ENCODE results near the gene HAPLN3.

The HAPLN3 gene

DNA sequence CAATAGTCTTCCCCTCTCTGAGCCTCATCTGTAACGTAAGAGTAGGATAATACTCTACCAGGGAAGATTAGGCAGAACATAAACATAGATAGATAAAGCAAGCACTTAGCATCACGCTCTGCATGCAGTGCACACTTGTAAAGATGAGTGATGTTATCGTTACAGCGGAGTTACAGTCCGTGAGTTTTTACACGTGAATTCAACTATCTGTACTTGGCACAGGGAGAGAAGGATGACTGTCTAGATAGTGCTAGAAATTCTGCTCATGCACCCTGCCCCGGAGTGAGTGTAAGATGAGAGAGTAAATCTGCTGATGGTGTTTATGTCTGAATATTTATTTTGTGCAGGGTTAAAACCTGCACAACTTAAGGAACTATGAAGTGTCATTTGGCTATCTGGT, 35.8 kb downstream of the HAPLN3 start:
- Histone ChIP-seq H3K4me3 (ENCODE audit: low read length) (no peak overlapping the region), H3K9me3 (ENCODE audit: low read length) (peaks cover 2% of the 10 kb centered on the region), H3K27me3 (ENCODE audit: insufficient read depth, low read length) (peaks cover 5% of the 10 kb centered on the region), H3K36me3 (ENCODE audit: insufficient read depth, low read length) (no peaks in the 10 kb centered on the region), H2AFZ (ENCODE audit: low read depth, low read length) (no peak overlapping the region), H3K4me1 (ENCODE audit: insufficient read depth, low read length) (no peaks in the 10 kb centered on the region)

DNA sequence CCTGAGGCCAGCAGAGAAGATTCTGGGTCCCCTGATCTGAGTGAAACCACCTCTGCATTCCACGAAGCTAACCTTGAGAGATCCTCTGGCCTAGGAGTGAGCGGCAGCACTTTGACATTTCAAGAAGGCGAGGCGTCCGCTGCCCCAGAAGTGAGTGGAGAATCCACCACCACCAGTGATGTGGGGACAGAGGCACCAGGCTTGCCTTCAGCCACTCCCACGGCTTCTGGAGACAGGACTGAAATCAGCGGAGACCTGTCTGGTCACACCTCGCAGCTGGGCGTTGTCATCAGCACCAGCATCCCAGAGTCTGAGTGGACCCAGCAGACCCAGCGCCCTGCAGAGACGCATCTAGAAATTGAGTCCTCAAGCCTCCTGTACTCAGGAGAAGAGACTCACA, 36.4 kb downstream of the HAPLN3 start:
- Histone ChIP-seq H3K36me3 (ENCODE audit: insufficient read depth, low read length) (no peaks in the 10 kb centered on the region), H2AFZ (ENCODE audit: low read depth, low read length) (no peak overlapping the region), H3K4me1 (ENCODE audit: insufficient read depth, low read length) (no peaks in the 10 kb centered on the region), H3K9me3 (ENCODE audit: low read length) (peaks cover 2% of the 10 kb centered on the region), H3K27me3 (ENCODE audit: insufficient read depth, low read length) (peaks cover 5% of the 10 kb centered on the region), H3K4me3 (ENCODE audit: low read length) (no peak overlapping the region)

DNA sequence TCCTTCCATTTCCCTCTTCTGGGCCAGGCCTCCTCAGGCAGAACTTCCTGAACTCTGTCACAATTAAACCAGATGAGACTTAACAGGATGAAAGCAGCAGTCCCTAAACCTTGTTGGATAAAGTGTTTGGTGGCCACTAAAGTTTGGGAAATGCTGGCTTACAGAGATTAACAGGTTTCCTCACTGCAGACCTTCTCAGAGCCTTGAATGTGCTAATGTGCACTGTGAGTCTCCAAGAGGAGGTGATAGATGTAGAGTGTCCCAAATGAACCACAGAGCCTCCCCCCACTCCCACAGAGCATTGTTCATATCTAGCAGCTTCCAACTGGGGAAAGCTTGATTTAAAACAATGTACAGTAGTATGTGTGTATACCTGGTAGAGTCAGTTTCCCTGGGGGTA, 42.9 kb downstream of the HAPLN3 start:
- no peaks in the 10 kb centered on the region for H3K27me3 ChIP-seq (ENCODE audit: insufficient read depth, low read length)
- no peak overlapping the region for H2AFZ ChIP-seq (ENCODE audit: low read depth, low read length)
- no peak overlapping the region for H3K4me3 ChIP-seq (ENCODE audit: low read length)
- no peaks in the 10 kb centered on the region for H3K36me3 ChIP-seq (ENCODE audit: insufficient read depth, low read length)
- no peaks in the 10 kb centered on the region for H3K4me1 ChIP-seq (ENCODE audit: insufficient read depth, low read length)
- peaks cover 2% of the 10 kb centered on the region for H3K9me3 ChIP-seq (ENCODE audit: low read length)

DNA sequence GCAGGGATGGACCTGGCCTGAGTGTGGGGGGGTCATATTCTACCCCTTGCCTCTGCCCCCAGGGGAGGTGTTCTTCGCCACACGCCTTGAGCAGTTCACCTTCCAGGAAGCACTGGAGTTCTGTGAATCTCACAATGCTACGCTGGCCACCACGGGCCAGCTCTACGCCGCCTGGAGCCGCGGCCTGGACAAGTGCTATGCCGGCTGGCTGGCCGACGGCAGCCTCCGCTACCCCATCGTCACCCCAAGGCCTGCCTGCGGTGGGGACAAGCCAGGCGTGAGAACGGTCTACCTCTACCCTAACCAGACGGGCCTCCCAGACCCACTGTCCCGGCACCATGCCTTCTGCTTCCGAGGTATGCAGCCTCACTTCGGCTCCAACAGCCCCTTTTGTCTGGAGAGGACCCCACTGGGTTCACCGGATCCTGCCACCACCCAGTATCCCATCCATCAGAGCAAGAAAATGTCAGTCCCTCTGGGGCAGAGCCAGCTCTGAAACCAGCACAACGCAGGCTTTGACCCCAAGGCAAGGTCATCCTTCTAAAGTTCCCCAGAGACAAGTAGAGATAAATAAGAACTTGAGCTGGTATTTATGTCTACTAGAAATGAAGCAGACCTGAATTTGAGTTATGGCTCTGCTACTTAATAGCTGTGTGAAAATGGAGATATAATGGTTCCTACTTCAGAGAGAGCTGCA, 45.8 kb downstream of the HAPLN3 start:
- no peaks in the 10 kb centered on the region for H3K9me3 ChIP-seq (ENCODE audit: low read length)

DNA sequence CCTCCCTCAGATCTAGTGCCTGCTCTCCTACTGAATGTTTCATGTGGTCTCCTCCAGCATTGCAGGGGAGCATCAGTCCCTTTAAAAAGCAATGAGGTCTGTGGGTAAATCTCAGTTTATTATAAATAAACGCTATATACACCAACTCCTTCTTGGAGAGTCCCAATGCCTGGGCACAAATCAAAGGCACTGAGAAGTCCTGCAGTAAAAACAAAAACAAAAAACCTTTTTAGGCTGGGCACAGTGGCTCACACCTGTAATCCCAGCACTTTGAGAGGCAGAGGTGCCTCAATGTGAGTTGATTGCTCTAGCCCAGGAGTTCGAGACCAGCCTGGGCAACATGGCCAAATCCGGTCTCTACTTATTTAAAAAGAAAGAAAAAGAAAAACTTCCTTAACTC, 47.1 kb downstream of the HAPLN3 start:
- no peaks in the 10 kb centered on the region for H3K27me3 ChIP-seq (ENCODE audit: insufficient read depth, low read length)
- no peaks in the 10 kb centered on the region for H3K36me3 ChIP-seq (ENCODE audit: insufficient read depth, low read length)
- no peak overlapping the region for H3K4me3 ChIP-seq (ENCODE audit: low read length)
- H3K9me3 ChIP-seq (ENCODE audit: low read length), result no peaks in the 10 kb centered on the region
- no peak overlapping the region for H2AFZ ChIP-seq (ENCODE audit: low read depth, low read length)
- no peaks in the 10 kb centered on the region for H3K4me1 ChIP-seq (ENCODE audit: insufficient read depth, low read length)

More for the DNA sequence above, 45.8 kb downstream of the HAPLN3 start:
- H2AFZ ChIP-seq (ENCODE audit: low read depth, low read length), result no peak overlapping the region
- H3K27me3 ChIP-seq (ENCODE audit: insufficient read depth, low read length), result no peaks in the 10 kb centered on the region
- no peak overlapping the region for H3K4me3 ChIP-seq (ENCODE audit: low read length)
- no peaks in the 10 kb centered on the region for H3K36me3 ChIP-seq (ENCODE audit: insufficient read depth, low read length)
- H3K4me1 ChIP-seq (ENCODE audit: insufficient read depth, low read length), result no peaks in the 10 kb centered on the region

GRCh38 chr15:88847144-88847543, 48.2 kb downstream of the HAPLN3 start:
- no peaks in the 10 kb centered on the region for H3K36me3 ChIP-seq (ENCODE audit: insufficient read depth, low read length)

DNA sequence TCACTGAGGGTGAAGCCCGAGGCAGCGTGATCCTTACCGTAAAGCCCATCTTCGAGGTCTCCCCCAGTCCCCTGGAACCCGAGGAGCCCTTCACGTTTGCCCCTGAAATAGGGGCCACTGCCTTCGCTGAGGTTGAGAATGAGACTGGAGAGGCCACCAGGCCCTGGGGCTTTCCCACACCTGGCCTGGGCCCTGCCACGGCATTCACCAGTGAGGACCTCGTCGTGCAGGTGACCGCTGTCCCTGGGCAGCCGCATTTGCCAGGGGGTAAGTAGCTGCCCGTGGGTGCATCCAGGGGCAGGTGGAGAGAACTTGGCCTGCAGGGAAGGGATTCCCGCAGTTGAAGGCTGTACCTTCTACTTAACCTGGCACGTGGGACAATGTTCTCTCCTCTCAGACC, 49.7 kb downstream of the HAPLN3 start:
- Histone ChIP-seq H3K27me3 (ENCODE audit: insufficient read depth, low read length) (no peaks in the 10 kb centered on the region), H3K4me3 (ENCODE audit: low read length) (no peak overlapping the region), H3K9me3 (ENCODE audit: low read length) (no peaks in the 10 kb centered on the region), H3K4me1 (ENCODE audit: insufficient read depth, low read length) (no peaks in the 10 kb centered on the region), H2AFZ (ENCODE audit: low read depth, low read length) (no peak overlapping the region), H3K36me3 (ENCODE audit: insufficient read depth, low read length) (no peaks in the 10 kb centered on the region)

More at GRCh38 chr15:88847144-88847543, 48.2 kb downstream of the HAPLN3 start:
- Histone ChIP-seq H3K4me1 (ENCODE audit: insufficient read depth, low read length) (no peaks in the 10 kb centered on the region), H3K4me3 (ENCODE audit: low read length) (no peak overlapping the region), H3K9me3 (ENCODE audit: low read length) (no peaks in the 10 kb centered on the region), H3K27me3 (ENCODE audit: insufficient read depth, low read length) (no peaks in the 10 kb centered on the region), H2AFZ (ENCODE audit: low read depth, low read length) (no peak overlapping the region)

- no peaks in the 10 kb centered on the region for H3K36me3 ChIP-seq (ENCODE audit: insufficient read depth, low read length)
- H3K27me3 ChIP-seq (ENCODE audit: insufficient read depth, low read length), result no peaks in the 10 kb centered on the region
- H3K9me3 ChIP-seq (ENCODE audit: low read length), result no peaks in the 10 kb centered on the region
- H3K4me3 ChIP-seq (ENCODE audit: low read length), result no peak overlapping the region
- H3K4me1 ChIP-seq (ENCODE audit: insufficient read depth, low read length), result no peaks in the 10 kb centered on the region
- H2AFZ ChIP-seq (ENCODE audit: low read depth, low read length), result no peak overlapping the region
These were observed 50.5 kb downstream of the HAPLN3 start for GRCh38 chr15:88844749-88845386.

DNA sequence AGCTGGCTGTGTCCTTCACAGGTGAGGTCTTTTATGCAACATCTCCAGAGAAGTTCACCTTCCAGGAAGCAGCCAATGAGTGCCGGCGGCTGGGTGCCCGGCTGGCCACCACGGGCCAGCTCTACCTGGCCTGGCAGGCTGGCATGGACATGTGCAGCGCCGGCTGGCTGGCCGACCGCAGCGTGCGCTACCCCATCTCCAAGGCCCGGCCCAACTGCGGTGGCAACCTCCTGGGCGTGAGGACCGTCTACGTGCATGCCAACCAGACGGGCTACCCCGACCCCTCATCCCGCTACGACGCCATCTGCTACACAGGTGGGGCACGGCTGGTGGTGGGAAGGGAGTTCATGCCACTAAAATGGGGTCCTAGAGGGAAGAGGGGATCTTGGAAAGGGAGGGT, 52.0 kb downstream of the HAPLN3 start:
- Histone ChIP-seq H3K27me3 (ENCODE audit: insufficient read depth, low read length) (no peaks in the 10 kb centered on the region), H3K36me3 (ENCODE audit: insufficient read depth, low read length) (no peaks in the 10 kb centered on the region), H3K4me3 (ENCODE audit: low read length) (no peak overlapping the region), H2AFZ (ENCODE audit: low read depth, low read length) (no peak overlapping the region), H3K4me1 (ENCODE audit: insufficient read depth, low read length) (no peaks in the 10 kb centered on the region), H3K9me3 (ENCODE audit: low read length) (no peaks in the 10 kb centered on the region)

- Histone ChIP-seq H3K4me3 (ENCODE audit: low read length) (no peak overlapping the region), H2AFZ (ENCODE audit: low read depth, low read length) (no peak overlapping the region), H3K9me3 (ENCODE audit: low read length) (no peaks in the 10 kb centered on the region), H3K27me3 (ENCODE audit: insufficient read depth, low read length) (no peaks in the 10 kb centered on the region), H3K4me1 (ENCODE audit: insufficient read depth, low read length) (no peaks in the 10 kb centered on the region), H3K36me3 (ENCODE audit: insufficient read depth, low read length) (no peaks in the 10 kb centered on the region)
These were observed 53.2 kb downstream of the HAPLN3 start for GRCh38 chr15:88842156-88842555.

- Histone ChIP-seq H2AFZ (ENCODE audit: low read depth, low read length) (no peak overlapping the region), H3K9me3 (ENCODE audit: low read length) (no peaks in the 10 kb centered on the region), H3K4me3 (ENCODE audit: low read length) (no peak overlapping the region), H3K27me3 (ENCODE audit: insufficient read depth, low read length) (no peaks in the 10 kb centered on the region), H3K36me3 (ENCODE audit: insufficient read depth, low read length) (no peaks in the 10 kb centered on the region), H3K4me1 (ENCODE audit: insufficient read depth, low read length) (no peaks in the 10 kb centered on the region)
These were observed 54.1 kb downstream of the HAPLN3 start for GRCh38 chr15:88841236-88841635.

GRCh38 chr15:88839961-88840360, 55.4 kb downstream of the HAPLN3 start:
- H2AFZ ChIP-seq (ENCODE audit: low read depth, low read length), result no peak overlapping the region
- H3K27me3 ChIP-seq (ENCODE audit: insufficient read depth, low read length), result no peaks in the 10 kb centered on the region
- no peaks in the 10 kb centered on the region for H3K36me3 ChIP-seq (ENCODE audit: insufficient read depth, low read length)
- H3K4me1 ChIP-seq (ENCODE audit: insufficient read depth, low read length), result no peaks in the 10 kb centered on the region
- no peak overlapping the region for H3K4me3 ChIP-seq (ENCODE audit: low read length)
- H3K9me3 ChIP-seq (ENCODE audit: low read length), result no peaks in the 10 kb centered on the region

GRCh38 chr15:88839146-88839545, 56.2 kb downstream of the HAPLN3 start:
- Histone ChIP-seq H3K9me3 (ENCODE audit: low read length) (no peaks in the 10 kb centered on the region), H3K27me3 (ENCODE audit: insufficient read depth, low read length) (no peaks in the 10 kb centered on the region), H3K4me1 (ENCODE audit: insufficient read depth, low read length) (no peaks in the 10 kb centered on the region), H2AFZ (ENCODE audit: low read depth, low read length) (no peak overlapping the region), H3K4me3 (ENCODE audit: low read length) (no peak overlapping the region), H3K36me3 (ENCODE audit: insufficient read depth, low read length) (no peaks in the 10 kb centered on the region)

DNA sequence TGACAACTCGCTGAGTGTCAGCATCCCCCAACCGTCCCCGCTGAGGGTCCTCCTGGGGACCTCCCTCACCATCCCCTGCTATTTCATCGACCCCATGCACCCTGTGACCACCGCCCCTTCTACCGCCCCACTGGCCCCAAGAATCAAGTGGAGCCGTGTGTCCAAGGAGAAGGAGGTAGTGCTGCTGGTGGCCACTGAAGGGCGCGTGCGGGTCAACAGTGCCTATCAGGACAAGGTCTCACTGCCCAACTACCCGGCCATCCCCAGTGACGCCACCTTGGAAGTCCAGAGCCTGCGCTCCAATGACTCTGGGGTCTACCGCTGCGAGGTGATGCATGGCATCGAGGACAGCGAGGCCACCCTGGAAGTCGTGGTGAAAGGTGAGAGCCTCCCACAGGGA, 56.7 kb downstream of the HAPLN3 start:
- H3K9me3 ChIP-seq (ENCODE audit: low read length), result no peaks in the 10 kb centered on the region
- no peaks in the 10 kb centered on the region for H3K36me3 ChIP-seq (ENCODE audit: insufficient read depth, low read length)
- H2AFZ ChIP-seq (ENCODE audit: low read depth, low read length), result no peak overlapping the region
- H3K27me3 ChIP-seq (ENCODE audit: insufficient read depth, low read length), result no peaks in the 10 kb centered on the region
- no peak overlapping the region for H3K4me3 ChIP-seq (ENCODE audit: low read length)
- H3K4me1 ChIP-seq (ENCODE audit: insufficient read depth, low read length), result no peaks in the 10 kb centered on the region

All from neuron (in vitro differentiated cells).